Measurements from ENCODE around the gene BMP6.

DNA sequence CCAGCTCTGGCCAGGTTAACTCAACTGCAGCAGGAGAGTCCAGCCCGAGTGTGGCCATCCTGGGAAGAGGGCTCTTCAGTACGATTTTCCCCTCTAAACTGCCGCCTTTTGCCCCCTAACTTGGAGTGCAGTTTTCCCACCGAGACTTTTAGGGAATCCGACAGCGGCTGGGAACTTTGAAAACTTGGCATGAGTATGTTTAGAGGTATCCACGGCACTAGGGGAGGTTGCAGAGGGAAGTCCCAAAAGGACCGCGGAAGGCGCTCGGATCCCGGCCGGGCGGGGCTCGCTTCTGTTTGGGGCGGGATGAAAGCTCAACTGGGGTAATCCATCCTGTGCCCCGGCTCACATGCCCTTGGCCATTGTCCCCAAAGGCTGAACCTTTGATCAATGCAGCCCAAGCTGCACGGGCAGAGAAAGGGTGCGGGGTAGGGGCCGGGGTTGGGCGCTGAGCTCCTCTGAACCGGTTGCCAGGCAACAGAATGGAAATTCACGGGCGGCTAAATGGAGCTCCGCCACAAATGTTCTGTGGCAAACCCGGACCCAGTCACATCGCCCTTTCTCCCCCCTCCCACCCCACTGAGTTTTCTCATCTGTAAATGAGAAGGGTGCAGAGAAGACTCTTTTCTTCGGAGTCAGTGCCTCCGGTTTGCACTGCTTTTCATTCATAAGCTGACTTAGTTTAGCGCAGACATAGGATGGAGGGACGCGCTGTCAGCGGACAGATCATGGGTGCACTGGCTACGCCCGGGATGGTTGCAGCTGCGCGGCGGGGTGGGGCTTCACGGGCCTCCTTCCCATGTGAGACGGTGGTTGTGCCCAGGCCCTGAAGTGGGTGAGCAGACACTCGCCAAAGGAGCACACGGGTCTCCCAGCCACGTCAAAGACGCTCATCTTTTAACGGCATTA lies 2.3 kb downstream of the BMP6 start:
- TF ChIP-seq RAD21 (conservative IDR thresholded peaks at IDR 0.05 in 1 of 2, IDR thresholded peaks at IDR 0.05 in 1 of 2) (no peak), CEBPB (IDR thresholded peaks at IDR 0.05) (no peak), POLR2A (IDR thresholded peaks at IDR 0.05; ENCODE audit: low read length) (no peak), BHLHE40 (IDR thresholded peaks at IDR 0.05; ENCODE audit: low read depth, low read length) (no peak), ZFP36 (IDR thresholded peaks at IDR 0.05; ENCODE audit: borderline replicate concordance, partially characterized antibody) (no peak), EHMT2 (IDR thresholded peaks at IDR 0.05; ENCODE audit: low read depth) (no peak), CHD2 (IDR thresholded peaks at IDR 0.05; ENCODE audit: low read length, partially characterized antibody) (no peak), EP300 (IDR thresholded peaks at IDR 0.05) (no peak)
- TF ChIP-seq, protein P1, sequence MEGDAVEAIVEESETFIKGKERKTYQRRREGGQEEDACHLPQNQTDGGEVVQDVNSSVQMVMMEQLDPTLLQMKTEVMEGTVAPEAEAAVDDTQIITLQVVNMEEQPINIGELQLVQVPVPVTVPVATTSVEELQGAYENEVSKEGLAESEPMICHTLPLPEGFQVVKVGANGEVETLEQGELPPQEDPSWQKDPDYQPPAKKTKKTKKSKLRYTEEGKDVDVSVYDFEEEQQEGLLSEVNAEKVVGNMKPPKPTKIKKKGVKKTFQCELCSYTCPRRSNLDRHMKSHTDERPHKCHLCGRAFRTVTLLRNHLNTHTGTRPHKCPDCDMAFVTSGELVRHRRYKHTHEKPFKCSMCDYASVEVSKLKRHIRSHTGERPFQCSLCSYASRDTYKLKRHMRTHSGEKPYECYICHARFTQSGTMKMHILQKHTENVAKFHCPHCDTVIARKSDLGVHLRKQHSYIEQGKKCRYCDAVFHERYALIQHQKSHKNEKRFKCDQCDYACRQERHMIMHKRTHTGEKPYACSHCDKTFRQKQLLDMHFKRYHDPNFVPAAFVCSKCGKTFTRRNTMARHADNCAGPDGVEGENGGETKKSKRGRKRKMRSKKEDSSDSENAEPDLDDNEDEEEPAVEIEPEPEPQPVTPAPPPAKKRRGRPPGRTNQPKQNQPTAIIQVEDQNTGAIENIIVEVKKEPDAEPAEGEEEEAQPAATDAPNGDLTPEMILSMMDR (IDR thresholded peaks at IDR 0.05): no peak
- TF ChIP-seq, protein P2, sequence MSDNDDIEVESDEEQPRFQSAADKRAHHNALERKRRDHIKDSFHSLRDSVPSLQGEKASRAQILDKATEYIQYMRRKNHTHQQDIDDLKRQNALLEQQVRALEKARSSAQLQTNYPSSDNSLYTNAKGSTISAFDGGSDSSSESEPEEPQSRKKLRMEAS (IDR thresholded peaks at IDR 0.05): no peak
- TF ChIP-seq, protein P3, sequence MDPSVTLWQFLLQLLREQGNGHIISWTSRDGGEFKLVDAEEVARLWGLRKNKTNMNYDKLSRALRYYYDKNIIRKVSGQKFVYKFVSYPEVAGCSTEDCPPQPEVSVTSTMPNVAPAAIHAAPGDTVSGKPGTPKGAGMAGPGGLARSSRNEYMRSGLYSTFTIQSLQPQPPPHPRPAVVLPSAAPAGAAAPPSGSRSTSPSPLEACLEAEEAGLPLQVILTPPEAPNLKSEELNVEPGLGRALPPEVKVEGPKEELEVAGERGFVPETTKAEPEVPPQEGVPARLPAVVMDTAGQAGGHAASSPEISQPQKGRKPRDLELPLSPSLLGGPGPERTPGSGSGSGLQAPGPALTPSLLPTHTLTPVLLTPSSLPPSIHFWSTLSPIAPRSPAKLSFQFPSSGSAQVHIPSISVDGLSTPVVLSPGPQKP (IDR thresholded peaks at IDR 0.05; ENCODE audit: low read depth, low read length): no peak
- TF ChIP-seq, protein P4, sequence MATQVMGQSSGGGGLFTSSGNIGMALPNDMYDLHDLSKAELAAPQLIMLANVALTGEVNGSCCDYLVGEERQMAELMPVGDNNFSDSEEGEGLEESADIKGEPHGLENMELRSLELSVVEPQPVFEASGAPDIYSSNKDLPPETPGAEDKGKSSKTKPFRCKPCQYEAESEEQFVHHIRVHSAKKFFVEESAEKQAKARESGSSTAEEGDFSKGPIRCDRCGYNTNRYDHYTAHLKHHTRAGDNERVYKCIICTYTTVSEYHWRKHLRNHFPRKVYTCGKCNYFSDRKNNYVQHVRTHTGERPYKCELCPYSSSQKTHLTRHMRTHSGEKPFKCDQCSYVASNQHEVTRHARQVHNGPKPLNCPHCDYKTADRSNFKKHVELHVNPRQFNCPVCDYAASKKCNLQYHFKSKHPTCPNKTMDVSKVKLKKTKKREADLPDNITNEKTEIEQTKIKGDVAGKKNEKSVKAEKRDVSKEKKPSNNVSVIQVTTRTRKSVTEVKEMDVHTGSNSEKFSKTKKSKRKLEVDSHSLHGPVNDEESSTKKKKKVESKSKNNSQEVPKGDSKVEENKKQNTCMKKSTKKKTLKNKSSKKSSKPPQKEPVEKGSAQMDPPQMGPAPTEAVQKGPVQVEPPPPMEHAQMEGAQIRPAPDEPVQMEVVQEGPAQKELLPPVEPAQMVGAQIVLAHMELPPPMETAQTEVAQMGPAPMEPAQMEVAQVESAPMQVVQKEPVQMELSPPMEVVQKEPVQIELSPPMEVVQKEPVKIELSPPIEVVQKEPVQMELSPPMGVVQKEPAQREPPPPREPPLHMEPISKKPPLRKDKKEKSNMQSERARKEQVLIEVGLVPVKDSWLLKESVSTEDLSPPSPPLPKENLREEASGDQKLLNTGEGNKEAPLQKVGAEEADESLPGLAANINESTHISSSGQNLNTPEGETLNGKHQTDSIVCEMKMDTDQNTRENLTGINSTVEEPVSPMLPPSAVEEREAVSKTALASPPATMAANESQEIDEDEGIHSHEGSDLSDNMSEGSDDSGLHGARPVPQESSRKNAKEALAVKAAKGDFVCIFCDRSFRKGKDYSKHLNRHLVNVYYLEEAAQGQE (IDR thresholded peaks at IDR 0.05): no peak
